Endothelial cell of umbilical vein (primary cell): ENCODE data around the gene METTL24.

Source experiments
- CTCF ChIP-seq, 2 donors: IDR thresholded peaks; 1 replicate in 1 of 2; 2 replicates in 1 of 2; pipeline ENCODE4 v1.5.1; 2011; ENCODE audit warnings: low read length in 2 of 2, mild to moderate bottlenecking in 2 of 2, moderate library complexity in 2 of 2, control low read depth in 1 of 2, inconsistent platforms in 1 of 2, low read depth in 1 of 2; ENCODE audit not compliant: insufficient read depth in 1 of 2; ENCODE audit errors: extremely low read depth in 1 of 2
- EZH2 ChIP-seq: IDR thresholded peaks from 2 replicates; pipeline ENCODE4 v1.6.1; 2012; ENCODE audit warnings: borderline replicate concordance, low read depth, mild to moderate bottlenecking, moderate library complexity, low read length, inconsistent platforms; ENCODE audit not compliant: severe bottlenecking
- FOS ChIP-seq: IDR thresholded peaks from 2 replicates; pipeline ENCODE4 v1.6.1; 2011; ENCODE audit warnings: mild to moderate bottlenecking, low read length, moderate library complexity, borderline replicate concordance; ENCODE audit not compliant: insufficient read depth
- JUN ChIP-seq: IDR thresholded peaks from 2 replicates; pipeline ENCODE4 v1.6.1; 2011; ENCODE audit warnings: borderline replicate concordance, low read depth; ENCODE audit not compliant: insufficient read length, insufficient read depth
- POLR2A ChIP-seq: IDR thresholded peaks from 2 replicates; pipeline ENCODE4 v1.6.1; 2012; ENCODE audit warnings: low read depth, mild to moderate bottlenecking, control low read depth, low read length
- POLR2AphosphoS5 ChIP-seq: IDR thresholded peaks from 2 replicates; pipeline ENCODE4 v1.6.1; 2012; ENCODE audit warnings: low read depth, mild to moderate bottlenecking, control low read depth, low read length, moderate library complexity; ENCODE audit not compliant: insufficient read depth

GRCh38 chr6:110323258-110323657, 34.9 kb downstream of the METTL24 start:
- no peak for TF ChIP-seq POLR2A
- TF ChIP-seq CTCF (IDR thresholded peaks at IDR 0.05; ENCODE audit: extremely low read depth in 1 of 2, insufficient read depth in 1 of 2, low read depth in 1 of 2, low read length in 2 of 2), result no peak
- no peak for TF ChIP-seq FOS
- TF ChIP-seq POLR2AphosphoS5, result no peak
- TF ChIP-seq EZH2, result no peak
- TF ChIP-seq JUN, result no peak
